DMS153 treated with DMSO at 0.1 percent for 48 hours (cell line): ENCODE results near the gene TRPM5.

Experiments used
- DNase-seq: peaks from one replicate; lab custom pipeline; 2025; ENCODE audit not compliant: unreplicated experiment; lab: John Stamatoyannopoulos, UW

The TRPM5 gene

GRCh38 chr11:2470495-2470894 lies 26.2 kb upstream of the TRPM5 start:
- DNase-seq = no peak

- DNase-seq = no peak
Observed at GRCh38 chr11:2468363-2469235, 24.3 kb upstream of the TRPM5 start.

- DNase-seq = no peak
Observed at GRCh38 chr11:2467695-2468055, 23.4 kb upstream of the TRPM5 start.

GRCh38 chr11:2466869-2467694 lies 22.8 kb upstream of the TRPM5 start:
- DNase-seq = no peak

- DNase-seq = no peak
Observed at GRCh38 chr11:2466069-2466801, 21.9 kb upstream of the TRPM5 start.

GRCh38 chr11:2465202-2466068 lies 21.1 kb upstream of the TRPM5 start:
- no peak for DNase-seq

GRCh38 chr11:2464451-2465165 lies 20.3 kb upstream of the TRPM5 start:
- DNase-seq = no peak

- no peak for DNase-seq
Observed at GRCh38 chr11:2463766-2464277, 19.5 kb upstream of the TRPM5 start.

- no peak for DNase-seq
Observed at GRCh38 chr11:2462986-2463765, 18.9 kb upstream of the TRPM5 start.

GRCh38 chr11:2462543-2462985 lies 18.2 kb upstream of the TRPM5 start:
- DNase-seq = no peak

GRCh38 chr11:2461956-2462542 lies 17.7 kb upstream of the TRPM5 start:
- DNase-seq = no peak

- no peak for DNase-seq
Observed at GRCh38 chr11:2461253-2461955, 17.1 kb upstream of the TRPM5 start.

- DNase-seq = no peak
Observed at GRCh38 chr11:2460540-2461252, 16.4 kb upstream of the TRPM5 start.

GRCh38 chr11:2459796-2460531 lies 15.7 kb upstream of the TRPM5 start:
- no peak for DNase-seq

GRCh38 chr11:2459016-2459725 lies 14.9 kb upstream of the TRPM5 start:
- no peak for DNase-seq

- DNase-seq = no peak
Observed at GRCh38 chr11:2458321-2458720, 14.0 kb upstream of the TRPM5 start.
